M059J (cell line): ENCODE data around the gene RAPGEF2. TPM values are rescaled to one million over a fixed set of nuclear protein-coding genes. Genes with fewer than 3 reads are reported as not detected.
"Not testable (repeated sequence)": the region's sequence is repeated elsewhere in the genome, so short reads cannot be mapped to it uniquely, and the experiment has no call there.

Experiments
- DNase-seq: peaks from one replicate; pipeline ENCODE4 v3.0.0-alpha.2; 2012; ENCODE audit warnings: low read depth
- total RNA-seq: library from RNA; depleted of rRNA; stranded (reverse); fragments of >200 nt; shearing (Covaris generic); gene quantifications from 2 replicates; pipeline ENCODE4 v1.2.3, GENCODE V29; 2014

RAPGEF2 gene
- total RNA-seq, 1 experiment from 2014 or later, result 21.4 TPM

GRCh38 chr4:159097785-159098184 is 5.1 kb upstream of the RAPGEF2 start:
- no peak for DNase-seq

- DNase-seq, result no peak
These were observed 4.3 kb upstream of the RAPGEF2 start for GRCh38 chr4:159098482-159099127.

GRCh38 chr4:159101988-159102621 is 774 bp upstream of the RAPGEF2 start:
- peak; percentile 9 for DNase-seq

- DNase-seq, result peak; percentile 41
These were observed 608 bp downstream of the RAPGEF2 start for GRCh38 chr4:159103384-159103990.

- peak; percentile 54 for DNase-seq
These were observed 2.0 kb downstream of the RAPGEF2 start for GRCh38 chr4:159104694-159105414.

- peak; percentile 84 for DNase-seq
These were observed 2.9 kb downstream of the RAPGEF2 start for GRCh38 chr4:159105761-159106243.

GRCh38 chr4:159106636-159107035 is 3.8 kb downstream of the RAPGEF2 start:
- DNase-seq, result no peak

GRCh38 chr4:159107203-159107925 is 4.5 kb downstream of the RAPGEF2 start:
- DNase-seq, result peak; percentile 43

GRCh38 chr4:159108124-159108523 is 5.2 kb downstream of the RAPGEF2 start:
- DNase-seq, result no peak

- DNase-seq, result no peak
These were observed 8.1 kb downstream of the RAPGEF2 start for GRCh38 chr4:159110961-159111360.

GRCh38 chr4:159111416-159111815 is 8.5 kb downstream of the RAPGEF2 start:
- DNase-seq, result no peak

GRCh38 chr4:159113366-159113765 is 10.5 kb downstream of the RAPGEF2 start:
- not testable (repeated sequence) for DNase-seq

GRCh38 chr4:159116098-159116497 is 13.2 kb downstream of the RAPGEF2 start:
- peak; percentile 15 for DNase-seq

- DNase-seq, result not testable (repeated sequence)
These were observed 13.8 kb downstream of the RAPGEF2 start for GRCh38 chr4:159116693-159117092.

- DNase-seq, result no peak
These were observed 14.7 kb downstream of the RAPGEF2 start for GRCh38 chr4:159117564-159117963.

GRCh38 chr4:159117968-159118367 is 15.1 kb downstream of the RAPGEF2 start:
- DNase-seq, result no peak

- no peak for DNase-seq
These were observed 18.5 kb downstream of the RAPGEF2 start for GRCh38 chr4:159121371-159121770.

- DNase-seq, result no peak
These were observed 23.8 kb downstream of the RAPGEF2 start for GRCh38 chr4:159126716-159127115.

GRCh38 chr4:159127745-159128518 is 25.1 kb downstream of the RAPGEF2 start:
- DNase-seq, result no peak

GRCh38 chr4:159129814-159130550 is 27.1 kb downstream of the RAPGEF2 start:
- no peak for DNase-seq
